CD14-positive monocyte (primary cell): ENCODE measurements around the gene SORD. TPM values are rescaled to one million over a fixed set of nuclear protein-coding genes. Genes with fewer than 3 reads are reported as not detected.
"Not testable (repeated sequence)": the region's sequence is repeated elsewhere in the genome, so short reads cannot be mapped to it uniquely, and the experiment has no call there.

Experiments
- DNase-seq, 3 donors: peaks; one replicate each; pipeline ENCODE4 v3.0.0-alpha.2; 2011 to 2022
- H2AFZ ChIP-seq: 2 replicates; pipeline ENCODE4 v1.6.0; 2012; ENCODE audit warnings: mild to moderate bottlenecking, low read depth, low read length, inconsistent platforms; ENCODE audit not compliant: insufficient read depth, poor library complexity, severe bottlenecking
- H3K27ac ChIP-seq, 2 donors: 1 replicate in 1 of 2; 2 replicates in 1 of 2; pipeline ENCODE4 v1.5.1; 2012 to 2013; ENCODE audit warnings: low read length in 2 of 2, control low read depth in 1 of 2, inconsistent platforms in 1 of 2, low read depth in 1 of 2, mild to moderate bottlenecking in 1 of 2
- H3K27me3 ChIP-seq, 2 donors: one replicate each; pipeline versions ENCODE4 v1.6.0 to v1.6.1; 2011 to 2013; ENCODE audit warnings: low read length in 2 of 2; ENCODE audit not compliant: control insufficient read depth in 2 of 2, insufficient read depth in 2 of 2
- H3K36me3 ChIP-seq, 2 donors: replicated peaks in 1 of 2; 1 replicate in 1 of 2; 2 replicates in 1 of 2; pipeline versions ENCODE4 v1.5.1 to v1.6.1; 2012 to 2013; ENCODE audit warnings: low read length in 2 of 2, control low read depth in 1 of 2, inconsistent platforms in 1 of 2, mild to moderate bottlenecking in 1 of 2; ENCODE audit not compliant: insufficient read depth in 2 of 2, control insufficient read depth in 1 of 2
- H3K4me1 ChIP-seq, 2 donors: 1 replicate in 1 of 2; 2 replicates in 1 of 2; pipeline versions ENCODE4 v1.5.1 to v1.6.1; 2012 to 2013; ENCODE audit warnings: low read length in 2 of 2, control low read depth in 1 of 2, inconsistent platforms in 1 of 2, mild to moderate bottlenecking in 1 of 2, moderate library complexity in 1 of 2; ENCODE audit not compliant: insufficient read depth in 2 of 2, control insufficient read depth in 1 of 2
- H3K4me2 ChIP-seq: replicated peaks from 2 replicates; pipeline ENCODE3; 2012; ENCODE audit warnings: low read length, moderate library complexity, mild to moderate bottlenecking; ENCODE audit not compliant: poor library complexity, severe bottlenecking; ENCODE audit errors: extremely low read depth
- H3K4me3 ChIP-seq, 3 experiments: fragments of 200-600 bp in 1 of 3; sonication (generic) in 1 of 3; replicated peaks in 1 of 3; 1 replicate in 2 of 3; 2 replicates in 1 of 3; pipeline ENCODE4 v1.5.1; 2011 to 2013; ENCODE audit warnings: low read length in 3 of 3, mild to moderate bottlenecking in 3 of 3, control low read depth in 2 of 3, low read depth in 2 of 3, inconsistent platforms in 1 of 3, moderate library complexity in 1 of 3
- H3K79me2 ChIP-seq: 2 replicates; pipeline ENCODE4 v1.6.0; 2012; ENCODE audit warnings: mild to moderate bottlenecking, control low read depth, inconsistent platforms, low read length, moderate library complexity; ENCODE audit not compliant: insufficient read depth
- H3K9ac ChIP-seq: 2 replicates; pipeline ENCODE4 v1.6.0; 2017; ENCODE audit warnings: low read length, mild to moderate bottlenecking; ENCODE audit not compliant: insufficient read depth, poor library complexity, severe bottlenecking
- H3K9me3 ChIP-seq, 2 donors: replicated peaks in 1 of 2; 1 replicate in 1 of 2; 2 replicates in 1 of 2; pipeline versions ENCODE4 v1.5.1 to v1.6.1; 2012 to 2013; ENCODE audit warnings: low read length in 2 of 2, control low read depth in 1 of 2; ENCODE audit not compliant: control insufficient read depth in 1 of 2, insufficient read depth in 1 of 2
- H4K20me1 ChIP-seq: 2 replicates; pipeline ENCODE4 v1.6.0; 2012; ENCODE audit warnings: mild to moderate bottlenecking, low read length, control low read depth, moderate library complexity; ENCODE audit not compliant: insufficient read depth
- H3K27ac Mint-ChIP-seq, 7 donors: one replicate each; pipeline ENCODE4 v1.8.0; 2020; ENCODE audit warnings: mild to moderate bottlenecking in 7 of 7, mixed read lengths in 7 of 7, moderate library complexity in 6 of 7, inconsistent platforms in 2 of 7
- H3K27me3 Mint-ChIP-seq, 3 donors: one replicate each; pipeline ENCODE4 v1.8.0; 2021 to 2022; ENCODE audit warnings: low read depth in 3 of 3, mild to moderate bottlenecking in 3 of 3, mixed read lengths in 3 of 3, moderate library complexity in 3 of 3, inconsistent platforms in 1 of 3
- H3K36me3 Mint-ChIP-seq, 2 donors: one replicate each; pipeline ENCODE4 v1.8.0; 2020; ENCODE audit warnings: mixed read lengths in 2 of 2, inconsistent platforms in 1 of 2, mild to moderate bottlenecking in 1 of 2
- H3K4me1 Mint-ChIP-seq: one replicate; pipeline ENCODE4 v1.8.0; 2020; ENCODE audit warnings: mild to moderate bottlenecking, mixed read lengths
- H3K4me3 Mint-ChIP-seq, 2 donors: one replicate each; pipeline ENCODE4 v1.8.0; 2020; ENCODE audit warnings: mild to moderate bottlenecking in 2 of 2, mixed read lengths in 2 of 2, moderate library complexity in 1 of 2
- H3K9me3 Mint-ChIP-seq, 7 donors: one replicate each; pipeline ENCODE4 v1.8.0; 2020 to 2022; ENCODE audit warnings: mixed read lengths in 7 of 7, mild to moderate bottlenecking in 6 of 7, moderate library complexity in 6 of 7, inconsistent platforms in 2 of 7
- WGBS: methylation state at CpG from one replicate; pipeline ENCODE4 v1.1.5; 2013; ENCODE audit warnings: missing lambda C conversion rate; ENCODE audit not compliant: insufficient coverage; 5-methylcytosine and 5-hydroxymethylcytosine counted together
- intact Hi-C, 2 donors: fragments of 100-400 bp; cut with micrococcal nuclease; formaldehyde crosslinking; loops; one replicate each; pipeline versions ENCODE4 v1.15.0 to v1.15.1; 2023
- polyA plus RNA-seq, 3 donors: library from polyadenylated mRNA; depleted of rRNA in 1 of 3; unstranded in 2 of 3; stranded (reverse) in 1 of 3; fragments of 300-500 nt in 2 of 3; fragments of >200 nt in 1 of 3; fragmentation: Illumina TruSeq in 2 of 3; gene quantifications; 1 replicate in 2 of 3; 2 replicates in 1 of 3; pipeline ENCODE4 v1.2.3, GENCODE V29; 2012 to 2021
- TF ChIP-seq, protein P1 (sequence below): fragments of 200-600 bp; IDR thresholded peaks from one replicate; pipeline ENCODE4 v1.8.0; 2022; ENCODE audit warnings: antibody characterized with exemption, mild to moderate bottlenecking

Gene SORD
- polyA plus RNA-seq, 3 donors = 17.9 to 22.6 (median 21.7) TPM

DNA sequence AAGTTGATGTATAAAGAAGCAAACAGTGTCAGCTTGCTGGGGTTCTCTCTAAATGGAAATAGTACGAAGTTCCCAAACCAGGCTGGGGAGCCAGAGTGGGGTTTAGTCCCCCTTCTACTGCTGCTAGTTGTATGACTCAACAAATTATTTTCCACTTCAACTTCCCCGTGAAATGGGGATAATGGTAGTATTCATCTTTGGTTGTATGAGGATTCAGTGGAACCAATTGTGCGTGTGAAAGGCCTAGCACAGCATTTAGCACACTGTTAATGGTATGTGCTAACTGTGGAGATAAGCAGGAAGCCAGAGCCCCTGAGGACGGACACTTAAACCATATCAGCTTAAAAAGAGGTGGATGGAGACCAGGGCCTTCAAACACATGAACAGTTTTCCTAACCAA, 4.2 kb downstream of the SORD start:
- Histone ChIP-seq H3K9me3 (peaks cover 0 to 5% of the 10 kb centered on the region in 2 donors), H3K4me2 (no peak overlapping the region), H3K4me3 (no peak overlapping the region), H3K27me3 (no peaks in the 10 kb centered on the region), H3K27ac (no peak overlapping the region), H4K20me1 (no peaks in the 10 kb centered on the region), H3K79me2 (peaks cover 20% of the 10 kb centered on the region), H3K4me1 (peaks cover 15 to 19% of the 10 kb centered on the region in 2 donors), H2AFZ (no peak overlapping the region), H3K36me3 (peaks cover 5 to 8% of the 10 kb centered on the region in 2 donors), H3K9ac (no peak overlapping the region)
- Mint-ChIP-seq H3K4me1 (peaks cover 33% of the 10 kb centered on the region), H3K4me3 (no peak overlapping the region), H3K9me3 (peaks cover 0 to 3% (median 0%) of the 10 kb centered on the region in 7 donors), H3K27ac (no peak overlapping the region), H3K27me3 (peaks cover 0 to 1% (median 0%) of the 10 kb centered on the region in 3 donors), H3K36me3 (peaks cover 16 to 23% of the 10 kb centered on the region in 2 donors)
- TF ChIP-seq, protein P1, sequence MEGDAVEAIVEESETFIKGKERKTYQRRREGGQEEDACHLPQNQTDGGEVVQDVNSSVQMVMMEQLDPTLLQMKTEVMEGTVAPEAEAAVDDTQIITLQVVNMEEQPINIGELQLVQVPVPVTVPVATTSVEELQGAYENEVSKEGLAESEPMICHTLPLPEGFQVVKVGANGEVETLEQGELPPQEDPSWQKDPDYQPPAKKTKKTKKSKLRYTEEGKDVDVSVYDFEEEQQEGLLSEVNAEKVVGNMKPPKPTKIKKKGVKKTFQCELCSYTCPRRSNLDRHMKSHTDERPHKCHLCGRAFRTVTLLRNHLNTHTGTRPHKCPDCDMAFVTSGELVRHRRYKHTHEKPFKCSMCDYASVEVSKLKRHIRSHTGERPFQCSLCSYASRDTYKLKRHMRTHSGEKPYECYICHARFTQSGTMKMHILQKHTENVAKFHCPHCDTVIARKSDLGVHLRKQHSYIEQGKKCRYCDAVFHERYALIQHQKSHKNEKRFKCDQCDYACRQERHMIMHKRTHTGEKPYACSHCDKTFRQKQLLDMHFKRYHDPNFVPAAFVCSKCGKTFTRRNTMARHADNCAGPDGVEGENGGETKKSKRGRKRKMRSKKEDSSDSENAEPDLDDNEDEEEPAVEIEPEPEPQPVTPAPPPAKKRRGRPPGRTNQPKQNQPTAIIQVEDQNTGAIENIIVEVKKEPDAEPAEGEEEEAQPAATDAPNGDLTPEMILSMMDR = no peak
- intact Hi-C loops = no loop called here
- 100% methylated on average over 1 of the region's 4 CpGs for WGBS
- no peak for DNase-seq

DNA sequence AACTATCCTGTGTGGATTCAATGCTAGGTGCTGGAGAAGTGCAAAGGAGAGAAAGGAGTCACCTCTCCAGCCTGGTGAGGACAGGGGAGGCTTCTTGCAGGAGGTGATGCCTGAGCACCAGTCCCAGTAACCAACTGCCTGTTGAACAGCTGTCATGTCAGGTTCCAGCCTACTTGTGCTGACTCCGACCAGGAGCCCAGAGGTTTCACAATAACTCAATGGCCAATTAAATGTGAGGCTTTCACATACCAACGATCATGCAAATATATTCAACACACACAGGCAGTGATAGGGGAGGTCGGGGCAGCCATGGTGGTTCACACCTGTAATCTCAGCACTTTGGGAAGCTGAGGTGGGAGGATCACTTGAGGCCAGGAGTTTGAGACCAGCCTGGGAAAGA, 7.7 kb downstream of the SORD start:
- H3K9me3 ChIP-seq = peaks cover 0 to 5% of the 10 kb centered on the region in 2 donors
- H3K9ac ChIP-seq = no peak overlapping the region
- peak overlapping the region in 2 of 7 donors; percentile 6 to 52 for H3K27ac Mint-ChIP-seq
- intact Hi-C loops = no loop called here
- H2AFZ ChIP-seq = no peak overlapping the region
- DNase-seq = no peak
- peaks cover 0 to 4% (median 1%) of the 10 kb centered on the region in 3 donors for H3K27me3 Mint-ChIP-seq
- TF ChIP-seq, protein P1 = no peak
- H3K4me2 ChIP-seq = no peak overlapping the region
- no peak overlapping the region for H3K4me3 Mint-ChIP-seq
- no peak overlapping the region for H3K27ac ChIP-seq
- peaks cover 21% of the 10 kb centered on the region for H3K4me1 Mint-ChIP-seq
- 100% methylated on average over 1 of the region's 3 CpGs for WGBS
- H4K20me1 ChIP-seq = no peaks in the 10 kb centered on the region
- no peak overlapping the region for H3K4me3 ChIP-seq
- peaks cover 9 to 16% of the 10 kb centered on the region in 2 donors for H3K4me1 ChIP-seq
- peaks cover 19 to 25% of the 10 kb centered on the region in 2 donors for H3K36me3 Mint-ChIP-seq
- peaks cover 0 to 3% (median 0%) of the 10 kb centered on the region in 7 donors for H3K9me3 Mint-ChIP-seq
- peaks cover 7% of the 10 kb centered on the region for H3K79me2 ChIP-seq
- H3K36me3 ChIP-seq = peaks cover 5 to 8% of the 10 kb centered on the region in 2 donors
- no peaks in the 10 kb centered on the region for H3K27me3 ChIP-seq

DNA sequence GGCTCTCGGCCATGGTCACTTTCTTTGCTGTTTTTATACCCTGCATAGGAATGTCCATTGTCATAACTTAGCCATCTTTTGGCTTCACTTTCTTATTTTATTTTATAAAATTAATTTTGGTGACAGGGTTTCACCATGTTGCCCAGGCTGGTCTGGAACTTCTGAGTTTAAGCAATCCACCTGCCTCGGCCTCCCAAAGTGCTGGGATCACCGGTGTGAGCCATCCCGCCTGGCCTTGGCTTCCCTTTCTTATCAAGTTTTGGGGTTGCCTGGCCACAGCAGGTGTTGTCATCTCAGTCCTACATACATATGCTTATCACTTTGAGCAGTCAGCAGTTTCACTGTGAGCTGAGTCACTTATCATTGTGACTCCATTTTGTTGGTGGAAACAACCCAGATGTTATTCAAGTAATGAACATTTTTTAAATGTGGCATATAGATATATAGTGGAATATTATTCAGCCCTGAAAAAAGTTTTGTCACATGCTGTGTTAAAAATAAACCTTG, 8.6 kb downstream of the SORD start:
- H3K36me3 ChIP-seq, H3K4me3 Mint-ChIP-seq, H3K4me3 ChIP-seq, H3K79me2 ChIP-seq, H3K9ac ChIP-seq, H3K27ac ChIP-seq, DNase-seq, intact Hi-C loops, H3K9me3 ChIP-seq, H3K27ac Mint-ChIP-seq, H3K27me3 Mint-ChIP-seq, H4K20me1 ChIP-seq, H2AFZ ChIP-seq, H3K27me3 ChIP-seq, H3K9me3 Mint-ChIP-seq, H3K4me2 ChIP-seq: not testable (repeated sequence)
- H3K36me3 Mint-ChIP-seq = peaks cover 23 to 29% of the 10 kb centered on the region in 2 donors
- no CpG with 5 or more reads among the region's 4 CpGs for WGBS
- H3K4me1 Mint-ChIP-seq = peaks cover 22% of the 10 kb centered on the region
- peaks cover 9 to 24% of the 10 kb centered on the region in 2 donors for H3K4me1 ChIP-seq
